ENCODE measurements around the gene NEURL1B. TPM values are rescaled to one million over a fixed set of nuclear protein-coding genes. Genes with fewer than 3 reads are reported as not detected.

The NEURL1B gene
- total RNA-seq, 4 donors from 2014 or later: 33.6 to 98.8 (median 93.2) TPM

DNA sequence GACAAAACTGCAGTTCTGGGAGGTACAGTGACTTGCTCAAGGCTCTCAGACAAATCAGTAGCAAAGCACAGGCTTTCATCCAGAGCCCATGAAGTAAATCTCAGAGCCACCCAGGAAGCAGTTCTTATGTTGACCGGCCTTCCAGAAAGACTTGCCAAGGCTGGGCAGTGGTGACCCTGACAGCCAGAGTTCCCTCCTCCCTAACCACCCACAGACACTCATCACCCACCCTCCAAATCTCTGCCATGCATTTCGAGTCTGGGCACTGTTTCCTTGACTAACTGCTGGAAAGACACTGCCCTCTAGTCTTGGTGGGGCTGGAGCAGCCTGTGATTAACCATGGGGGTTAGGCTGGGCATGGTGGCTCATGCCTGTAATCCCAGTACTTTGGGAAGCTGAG, 21.5 kb downstream of the NEURL1B start:
- Histone ChIP-seq H3K27me3 (no peaks in the 10 kb centered on the region), H3K4me1 (peaks cover 0 to 90% (median 60%) of the 10 kb centered on the region in 4 donors), H3K27ac (peak overlapping the region; percentile 24 to 93 (median 86)), H3K9me3 (no peaks in the 10 kb centered on the region), H3K36me3 (no peaks in the 10 kb centered on the region), H3K4me3 (no peak overlapping the region)
- DNase-seq (ENCODE audit: low spot score in 2 of 2): no peak
- TF ChIP-seq POLR2A (IDR thresholded peaks at IDR 0.05) (no peak), EP300 (IDR thresholded peaks at IDR 0.05) (no peak)
- TF ChIP-seq, protein P1, sequence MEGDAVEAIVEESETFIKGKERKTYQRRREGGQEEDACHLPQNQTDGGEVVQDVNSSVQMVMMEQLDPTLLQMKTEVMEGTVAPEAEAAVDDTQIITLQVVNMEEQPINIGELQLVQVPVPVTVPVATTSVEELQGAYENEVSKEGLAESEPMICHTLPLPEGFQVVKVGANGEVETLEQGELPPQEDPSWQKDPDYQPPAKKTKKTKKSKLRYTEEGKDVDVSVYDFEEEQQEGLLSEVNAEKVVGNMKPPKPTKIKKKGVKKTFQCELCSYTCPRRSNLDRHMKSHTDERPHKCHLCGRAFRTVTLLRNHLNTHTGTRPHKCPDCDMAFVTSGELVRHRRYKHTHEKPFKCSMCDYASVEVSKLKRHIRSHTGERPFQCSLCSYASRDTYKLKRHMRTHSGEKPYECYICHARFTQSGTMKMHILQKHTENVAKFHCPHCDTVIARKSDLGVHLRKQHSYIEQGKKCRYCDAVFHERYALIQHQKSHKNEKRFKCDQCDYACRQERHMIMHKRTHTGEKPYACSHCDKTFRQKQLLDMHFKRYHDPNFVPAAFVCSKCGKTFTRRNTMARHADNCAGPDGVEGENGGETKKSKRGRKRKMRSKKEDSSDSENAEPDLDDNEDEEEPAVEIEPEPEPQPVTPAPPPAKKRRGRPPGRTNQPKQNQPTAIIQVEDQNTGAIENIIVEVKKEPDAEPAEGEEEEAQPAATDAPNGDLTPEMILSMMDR (IDR thresholded peaks at IDR 0.05): no peak
- 13 to 73% methylated on average over 2 of the region's 2 CpGs for WGBS, 2 donors

DNA sequence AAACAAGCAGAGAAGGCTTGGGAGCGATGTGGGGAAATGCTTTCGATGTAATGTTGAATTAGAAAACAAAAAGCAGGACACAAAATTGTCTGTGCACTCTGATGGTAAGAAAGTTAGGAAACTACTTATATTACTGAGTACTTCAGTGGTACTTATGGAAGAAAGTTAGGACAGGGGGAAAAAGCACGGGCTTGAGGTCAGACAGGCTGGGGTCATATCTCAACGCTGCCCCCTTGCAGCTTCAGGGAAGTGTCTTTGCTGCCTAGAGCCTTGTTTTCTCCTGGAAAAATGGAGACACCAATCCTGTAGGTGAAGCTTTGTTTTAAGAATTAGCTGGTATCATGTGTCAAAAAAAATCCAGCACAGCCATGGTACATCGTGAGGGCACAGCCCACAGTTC, 23.0 kb downstream of the NEURL1B start:
- no peaks in the 10 kb centered on the region for H3K36me3 ChIP-seq
- DNase-seq (ENCODE audit: low spot score in 2 of 2): no peak
- H3K4me3 ChIP-seq: no peak overlapping the region
- TF ChIP-seq, protein P1 (IDR thresholded peaks at IDR 0.05): no peak
- TF ChIP-seq EP300 (IDR thresholded peaks at IDR 0.05): no peak
- no peak for TF ChIP-seq POLR2A (IDR thresholded peaks at IDR 0.05)
- no peaks in the 10 kb centered on the region for H3K27me3 ChIP-seq
- no peaks in the 10 kb centered on the region for H3K9me3 ChIP-seq
- H3K27ac ChIP-seq: peak overlapping the region in 3 of 4 donors; percentile 25 to 93 (median 93)
- 48 to 51% methylated on average over 5 of the region's 5 CpGs for WGBS, 2 donors
- H3K4me1 ChIP-seq: peaks cover 0 to 90% (median 57%) of the 10 kb centered on the region in 4 donors

DNA sequence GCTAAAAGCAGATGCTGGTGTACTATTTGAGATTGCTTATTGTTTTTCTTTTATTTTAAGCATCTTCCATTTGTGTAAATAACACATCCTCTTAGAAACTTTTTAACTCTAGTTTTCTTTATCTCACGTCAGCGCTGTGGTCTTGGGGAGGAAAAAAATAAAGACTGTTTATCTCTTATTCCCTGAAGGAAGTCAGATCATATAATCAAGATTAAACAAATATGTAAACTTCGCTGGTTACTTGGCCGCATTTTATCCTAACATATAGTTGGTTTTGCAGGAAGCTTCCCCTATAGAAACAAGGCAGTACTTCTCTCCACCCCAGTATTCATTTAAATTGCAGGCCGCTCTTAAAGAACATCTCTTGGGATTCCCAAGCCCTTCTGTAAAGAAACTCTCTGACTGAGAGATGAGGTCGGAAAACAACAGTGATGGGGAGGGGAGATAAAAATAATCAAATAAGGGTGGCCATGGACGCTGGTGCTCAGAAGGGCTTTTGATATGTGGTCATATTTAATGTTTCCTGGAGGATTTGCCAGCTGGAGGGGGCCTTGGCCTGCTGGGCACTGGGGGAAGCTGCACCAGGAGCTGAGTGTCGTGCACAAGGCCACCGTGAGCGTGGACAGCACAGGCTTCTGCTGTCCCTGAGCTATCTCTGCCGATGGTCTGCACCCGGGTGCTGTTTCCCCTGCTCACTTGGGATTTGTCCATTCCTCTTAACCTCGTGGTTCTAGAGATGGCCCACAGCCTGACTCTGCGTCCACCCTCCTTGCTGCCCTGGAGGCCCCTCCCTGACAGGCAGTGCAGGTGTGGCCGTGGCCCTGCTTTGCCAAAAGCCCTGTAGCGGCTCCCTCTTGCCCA, 23.8 kb downstream of the NEURL1B start:
- 51% methylated on average over 16 of the region's 16 CpGs for WGBS, 2 donors
- H3K4me1 ChIP-seq: peaks cover 0 to 87% (median 49%) of the 10 kb centered on the region in 4 donors
- DNase-seq (ENCODE audit: low spot score in 2 of 2): no peak
- H3K36me3 ChIP-seq: peaks cover 0 to 2% (median 0%) of the 10 kb centered on the region in 3 donors
- H3K27me3 ChIP-seq: no peaks in the 10 kb centered on the region
- H3K9me3 ChIP-seq: no peaks in the 10 kb centered on the region
- no peak for TF ChIP-seq EP300 (IDR thresholded peaks at IDR 0.05)
- TF ChIP-seq, protein P1 (IDR thresholded peaks at IDR 0.05): no peak
- peak overlapping the region; percentile 2 to 93 (median 70) for H3K27ac ChIP-seq
- no peak overlapping the region for H3K4me3 ChIP-seq

DNA sequence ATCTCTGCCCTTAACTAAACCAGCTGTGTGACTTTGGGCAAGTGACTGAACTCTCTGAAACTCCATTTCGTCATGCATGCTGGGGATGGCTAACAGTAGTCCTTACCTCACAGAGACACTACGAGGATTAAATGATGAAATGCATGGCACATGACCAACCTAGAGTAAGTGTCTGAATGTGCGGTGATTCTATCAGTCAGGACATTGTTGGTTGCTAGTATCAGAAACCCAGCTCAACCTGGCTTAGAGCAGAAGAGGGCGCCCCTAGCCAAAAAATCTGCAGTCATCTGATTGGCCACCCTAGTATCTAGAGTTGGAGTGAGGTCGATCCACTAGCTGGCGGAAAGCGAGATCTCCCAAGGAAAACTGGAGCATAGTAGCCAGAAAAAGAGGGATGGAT, 25.2 kb downstream of the NEURL1B start:
- peak overlapping the region; percentile 19 to 93 (median 70) for H3K27ac ChIP-seq
- DNase-seq (ENCODE audit: low spot score in 2 of 2): no peak

More for the DNA sequence above, 25.2 kb downstream of the NEURL1B start:
- peaks cover 0 to 74% (median 39%) of the 10 kb centered on the region in 4 donors for H3K4me1 ChIP-seq
- H3K27me3 ChIP-seq: no peaks in the 10 kb centered on the region
- H3K4me3 ChIP-seq: no peak overlapping the region
- WGBS, 2 donors: 70 to 73% methylated on average over 7 of the region's 7 CpGs
- TF ChIP-seq, protein P1 (IDR thresholded peaks at IDR 0.05): no peak
- TF ChIP-seq POLR2A (IDR thresholded peaks at IDR 0.05) (no peak), EP300 (IDR thresholded peaks at IDR 0.05) (no peak)
- H3K36me3 ChIP-seq: peaks cover 0 to 16% (median 0%) of the 10 kb centered on the region in 3 donors
- no peaks in the 10 kb centered on the region for H3K9me3 ChIP-seq

Data from tibial nerve (tissue), 4 donors.